Neuronal stem cell (in vitro differentiated cells): ENCODE results near the gene LLGL2.

ENCODE experiments used
- DNase-seq: peaks from one replicate; pipeline ENCODE4 v3.0.0-alpha.2; 2013; ENCODE audit warnings: low spot score
- H2AFZ ChIP-seq: one replicate; pipeline ENCODE4 v1.6.1; 2013; ENCODE audit warnings: mild to moderate bottlenecking, low read length, inconsistent platforms
- H2AK5ac ChIP-seq: 2 replicates; pipeline ENCODE4 v1.6.1; 2013; ENCODE audit warnings: low read depth, mild to moderate bottlenecking, inconsistent platforms, low read length, moderate library complexity, mixed read lengths
- H2BK120ac ChIP-seq: 2 replicates; pipeline ENCODE4 v1.6.1; 2013; ENCODE audit warnings: low read depth, mild to moderate bottlenecking, inconsistent platforms, low read length, moderate library complexity, mixed read lengths
- H2BK12ac ChIP-seq: one replicate; pipeline ENCODE4 v1.6.1; 2013; ENCODE audit warnings: low read length, inconsistent platforms
- H2BK15ac ChIP-seq: 2 replicates; pipeline ENCODE4 v1.6.1; 2013; ENCODE audit warnings: mild to moderate bottlenecking, low read length, inconsistent platforms, mixed read lengths
- H2BK5ac ChIP-seq: one replicate; pipeline ENCODE4 v1.6.1; 2013; ENCODE audit warnings: inconsistent platforms, mild to moderate bottlenecking, low read length, moderate library complexity
- H3K14ac ChIP-seq: one replicate; pipeline ENCODE4 v1.6.1; 2013; ENCODE audit warnings: low read length, inconsistent platforms
- H3K18ac ChIP-seq: 2 replicates; pipeline ENCODE4 v1.6.1; 2013; ENCODE audit warnings: low read length, inconsistent platforms
- H3K23ac ChIP-seq: 2 replicates; pipeline ENCODE4 v1.6.1; 2013; ENCODE audit warnings: low read depth, mild to moderate bottlenecking, mixed read lengths, low read length, inconsistent platforms; ENCODE audit not compliant: poor library complexity
- H3K27ac ChIP-seq: replicated peaks from 3 replicates; pipeline ENCODE4 v1.5.1; 2013; ENCODE audit warnings: low read length, inconsistent platforms
- H3K27me3 ChIP-seq, 3 experiments: 2 replicates each; pipeline ENCODE4 v1.6.1; 2013; ENCODE audit warnings: low read length in 3 of 3, mild to moderate bottlenecking in 2 of 3, inconsistent platforms in 1 of 3, low read depth in 1 of 3, mixed read lengths in 1 of 3, moderate library complexity in 1 of 3; ENCODE audit not compliant: control insufficient read depth in 3 of 3, insufficient read depth in 3 of 3
- H3K36me3 ChIP-seq, 2 donors: replicated peaks in 1 of 2; 2 replicates each; pipeline ENCODE4 v1.6.1; 2013; ENCODE audit warnings: low read length in 2 of 2; ENCODE audit not compliant: control insufficient read depth in 2 of 2, insufficient read depth in 2 of 2
- H3K4ac ChIP-seq: 2 replicates; pipeline ENCODE4 v1.6.1; 2013; ENCODE audit warnings: inconsistent platforms, mild to moderate bottlenecking, low read length, moderate library complexity
- H3K4me1 ChIP-seq, 2 donors: 1 replicate in 1 of 2; 2 replicates in 1 of 2; pipeline ENCODE4 v1.6.1; 2013; ENCODE audit warnings: low read length in 2 of 2, low read depth in 1 of 2; ENCODE audit not compliant: control insufficient read depth in 2 of 2, insufficient read depth in 1 of 2
- H3K4me2 ChIP-seq: one replicate; pipeline ENCODE4 v1.6.1; 2013; ENCODE audit warnings: mild to moderate bottlenecking, low read length, inconsistent platforms; ENCODE audit not compliant: insufficient read depth, poor library complexity, severe bottlenecking
- H3K4me3 ChIP-seq, 2 donors: 2 replicates each; pipeline ENCODE4 v1.5.1; 2013; ENCODE audit warnings: low read length in 2 of 2, mild to moderate bottlenecking in 2 of 2, inconsistent platforms in 1 of 2, moderate library complexity in 1 of 2
- H3K79me1 ChIP-seq: one replicate; pipeline ENCODE4 v1.6.1; 2013; ENCODE audit warnings: low read depth, mild to moderate bottlenecking, inconsistent platforms, low read length, moderate library complexity
- H3K9ac ChIP-seq: one replicate; pipeline ENCODE4 v1.6.1; 2013; ENCODE audit warnings: mild to moderate bottlenecking, low read depth, low read length, inconsistent platforms; ENCODE audit not compliant: poor library complexity
- H3K9me3 ChIP-seq, 2 donors: replicated peaks in 1 of 2; 2 replicates each; pipeline versions ENCODE3 to v1.6.1; 2013; ENCODE audit warnings: low read length in 2 of 2, mild to moderate bottlenecking in 2 of 2, inconsistent platforms in 1 of 2, low read depth in 1 of 2, mixed read lengths in 1 of 2, moderate library complexity in 1 of 2; ENCODE audit not compliant: control insufficient read depth in 2 of 2, insufficient read depth in 1 of 2
- H4K8ac ChIP-seq: one replicate; pipeline ENCODE4 v1.6.1; 2013; ENCODE audit warnings: low read depth, mild to moderate bottlenecking, inconsistent platforms, low read length, moderate library complexity
- H4K91ac ChIP-seq: one replicate; pipeline ENCODE4 v1.6.1; 2013; ENCODE audit warnings: low read length, low read depth, mild to moderate bottlenecking, inconsistent platforms; ENCODE audit not compliant: poor library complexity
- WGBS, 2 donors: extraction: QIAGEN DNeasy Blood & Tissue Kit; methylation state at CpG; one replicate each; pipeline ENCODE4 v1.1.7; 2013; ENCODE audit warnings: missing lambda C conversion rate in 2 of 2, mixed read lengths in 1 of 2; ENCODE audit not compliant: insufficient read length in 2 of 2, insufficient replicate concordance in 1 of 2; ENCODE audit errors: extremely low coverage in 2 of 2; 5-methylcytosine and 5-hydroxymethylcytosine counted together

LLGL2 gene

DNA sequence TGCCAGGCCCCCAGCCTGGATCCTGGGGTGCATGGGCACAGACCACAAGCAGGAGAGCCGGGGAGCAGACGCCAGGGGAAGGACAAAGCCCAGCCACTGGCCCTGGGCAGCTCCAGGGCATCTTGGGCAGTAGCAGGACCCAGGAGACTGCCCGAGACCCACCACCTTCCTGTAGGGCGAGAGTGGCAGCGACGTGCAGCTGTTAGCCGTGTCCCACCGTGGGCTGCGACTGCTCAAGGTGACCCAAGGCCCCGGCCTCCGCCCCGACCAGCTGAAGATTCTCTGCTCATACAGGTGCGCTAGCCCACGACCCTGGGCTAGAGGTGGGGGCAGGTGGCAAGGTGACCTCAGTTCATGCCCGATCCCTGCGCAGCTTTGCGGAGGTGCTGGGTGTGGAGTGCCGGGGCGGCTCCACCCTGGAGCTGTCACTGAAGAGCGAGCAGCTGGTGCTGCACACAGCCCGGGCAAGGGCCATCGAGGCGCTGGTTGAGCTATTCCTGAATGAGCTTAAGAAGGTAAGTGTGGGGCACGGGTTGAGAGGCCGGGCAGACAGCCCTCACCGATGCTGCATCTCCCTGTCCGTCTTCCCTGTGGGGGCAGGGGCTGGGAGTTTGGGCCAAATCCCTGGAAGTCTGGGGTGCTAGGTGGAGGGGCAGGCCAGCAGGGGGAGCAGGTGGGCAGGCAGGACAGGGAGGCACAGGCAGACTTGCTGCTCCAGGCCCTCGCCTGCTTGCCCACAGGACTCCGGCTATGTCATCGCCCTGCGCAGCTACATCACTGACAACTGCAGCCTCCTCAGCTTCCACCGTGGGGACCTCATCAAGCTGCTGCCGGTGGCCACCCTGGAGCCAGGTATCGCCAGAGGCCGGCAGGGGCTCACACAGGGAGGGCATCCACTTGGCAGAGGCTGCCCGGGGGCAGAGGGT is 94.3 kb downstream of the LLGL2 start:
- H3K4me1 ChIP-seq, result peaks cover 6 to 11% of the 10 kb centered on the region in 2 donors
- H3K9me3 ChIP-seq, result no peaks in the 10 kb centered on the region
- H3K27ac ChIP-seq, result no peak overlapping the region
- H3K4ac ChIP-seq, result peak overlapping the region; percentile 17
- DNase-seq, result peak; percentile 46
- no peaks in the 10 kb centered on the region for H3K36me3 ChIP-seq
- peaks cover 0 to 3% (median 0%) of the 10 kb centered on the region in 3 experiments for H3K27me3 ChIP-seq
- no peak overlapping the region for H3K4me2 ChIP-seq
- peak overlapping the region; percentile 82 for H2AK5ac ChIP-seq
- H3K23ac ChIP-seq, result peak overlapping the region; percentile 5
- H3K79me1 ChIP-seq, result peaks cover 2% of the 10 kb centered on the region
- peak overlapping the region; percentile 63 for H2BK120ac ChIP-seq
- no CpG with 5 or more reads among the region's 36 CpGs for WGBS, 2 donors
- peak overlapping the region; percentile 45 for H2AFZ ChIP-seq
- H2BK15ac ChIP-seq, result peak overlapping the region; percentile 45
- H3K14ac ChIP-seq, result peak overlapping the region; percentile 11
- H2BK5ac ChIP-seq, result no peak overlapping the region
- H2BK12ac ChIP-seq, result peak overlapping the region; percentile 33
- peak overlapping the region; percentile 72 for H3K9ac ChIP-seq
- peak overlapping the region; percentile 89 for H4K8ac ChIP-seq
- H4K91ac ChIP-seq, result peak overlapping the region; percentile 11
- H3K18ac ChIP-seq, result peak overlapping the region; percentile 74
- no peak overlapping the region for H3K4me3 ChIP-seq

DNA sequence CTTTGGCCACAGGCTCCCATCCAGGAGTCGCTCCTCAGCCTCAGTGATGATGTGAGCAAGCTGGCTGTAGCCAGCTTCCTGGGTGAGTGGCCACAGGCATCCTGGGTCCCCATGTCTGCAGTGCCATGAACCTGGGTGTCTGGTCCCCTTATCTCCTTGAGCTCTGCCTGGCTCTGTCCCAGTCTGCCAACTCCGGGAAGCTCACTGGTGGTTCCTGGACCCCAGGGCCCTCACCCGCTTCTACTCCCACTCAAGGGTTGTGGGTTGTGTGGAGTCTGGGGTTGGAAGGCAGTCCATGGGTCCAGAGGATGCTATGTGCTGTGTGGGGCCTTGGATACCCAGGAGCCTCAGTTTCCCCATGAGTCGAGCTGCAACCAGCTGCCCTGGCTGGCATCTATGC is 96.0 kb downstream of the LLGL2 start:
- WGBS, 2 donors, result no CpG with 5 or more reads among the region's 4 CpGs
- H2AFZ ChIP-seq, result no peak overlapping the region
- no peaks in the 10 kb centered on the region for H3K9me3 ChIP-seq
- H3K4me2 ChIP-seq, result no peak overlapping the region
- no peak overlapping the region for H2BK120ac ChIP-seq
- peak overlapping the region; percentile 82 for H2AK5ac ChIP-seq
- H2BK12ac ChIP-seq, result no peak overlapping the region
- H3K9ac ChIP-seq, result no peak overlapping the region
- no peak overlapping the region for H3K4me3 ChIP-seq
- peak overlapping the region; percentile 78 for H4K8ac ChIP-seq
- peaks cover 6 to 8% of the 10 kb centered on the region in 2 donors for H3K4me1 ChIP-seq
- H3K27me3 ChIP-seq, result peaks cover 0 to 3% (median 0%) of the 10 kb centered on the region in 3 experiments
- H2BK15ac ChIP-seq, result no peak overlapping the region
- no peak overlapping the region for H3K23ac ChIP-seq
- H3K27ac ChIP-seq, result no peak overlapping the region
- H2BK5ac ChIP-seq, result no peak overlapping the region
- no peak overlapping the region for H4K91ac ChIP-seq
- no peak overlapping the region for H3K18ac ChIP-seq
- DNase-seq, result no peak
- H3K36me3 ChIP-seq, result peaks cover 0 to 3% of the 10 kb centered on the region in 2 donors
- H3K14ac ChIP-seq, result no peak overlapping the region
- no peak overlapping the region for H3K4ac ChIP-seq
- peaks cover 2% of the 10 kb centered on the region for H3K79me1 ChIP-seq

DNA sequence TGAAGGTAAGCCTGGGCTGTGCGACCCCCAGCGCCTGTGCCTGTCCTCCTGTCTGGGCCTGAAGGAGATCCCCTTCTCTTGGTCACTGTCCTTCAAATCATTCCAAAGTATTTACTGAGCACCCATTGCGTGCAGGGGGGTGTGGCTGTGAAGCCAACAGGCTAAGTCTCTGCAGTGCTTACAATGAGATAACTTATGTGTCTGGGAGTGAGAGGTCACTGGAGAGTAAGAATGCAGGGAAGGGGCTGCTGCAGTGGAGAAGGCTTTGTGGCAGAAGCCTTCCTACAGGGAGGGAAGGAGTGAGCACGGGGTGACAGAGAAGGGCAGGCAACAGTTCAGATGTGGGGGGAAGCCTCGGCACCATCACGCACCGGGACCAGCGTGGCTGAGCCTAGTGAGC is 96.6 kb downstream of the LLGL2 start:
- Histone ChIP-seq H3K9ac (peak overlapping the region; percentile 73), H3K79me1 (peaks cover 2% of the 10 kb centered on the region), H2BK12ac (no peak overlapping the region), H3K14ac (no peak overlapping the region), H3K4me3 (no peak overlapping the region), H3K27ac (no peak overlapping the region), H3K18ac (peak overlapping the region; percentile 40), H4K91ac (no peak overlapping the region), H4K8ac (no peak overlapping the region), H3K27me3 (peaks cover 0 to 3% (median 0%) of the 10 kb centered on the region in 3 experiments), H3K4me2 (no peak overlapping the region), H3K4ac (no peak overlapping the region), H3K36me3 (peaks cover 0 to 5% of the 10 kb centered on the region in 2 donors), H2BK5ac (no peak overlapping the region), H3K23ac (peak overlapping the region; percentile 69), H2AK5ac (no peak overlapping the region), H3K9me3 (no peaks in the 10 kb centered on the region), H2BK120ac (no peak overlapping the region), H2BK15ac (no peak overlapping the region), H3K4me1 (peaks cover 6 to 8% of the 10 kb centered on the region in 2 donors), H2AFZ (no peak overlapping the region)
- WGBS, 2 donors, result no CpG with 5 or more reads among the region's 8 CpGs
- no peak for DNase-seq

DNA sequence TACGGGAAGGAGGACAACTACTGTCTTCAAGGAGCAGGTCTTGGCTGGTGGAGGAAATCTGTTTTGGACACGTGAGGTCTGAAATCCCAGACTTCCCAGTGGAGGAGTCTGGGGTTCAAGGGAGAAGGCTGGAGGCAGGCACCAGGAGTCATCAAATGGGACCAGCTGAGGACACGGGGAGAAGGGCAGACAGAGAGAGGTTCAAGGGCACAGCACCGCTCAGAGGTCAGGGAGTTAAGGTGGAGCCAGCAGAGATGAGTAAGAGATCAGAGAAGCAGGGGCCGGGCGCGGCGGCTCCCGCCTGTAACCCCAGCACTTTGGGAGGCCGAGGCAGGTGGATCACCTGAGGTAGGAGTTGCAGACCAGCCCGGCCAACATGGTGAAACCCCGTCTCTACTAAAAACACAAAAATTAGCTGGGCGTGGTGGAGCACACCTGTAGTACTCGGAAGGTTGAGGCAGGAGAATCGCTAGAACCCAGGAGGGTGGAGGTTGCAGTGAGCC is 97.3 kb downstream of the LLGL2 start:
- DNase-seq, result no peak
- Histone ChIP-seq H3K27me3 (peaks cover 0 to 3% (median 0%) of the 10 kb centered on the region in 3 experiments), H3K14ac (no peak overlapping the region), H2AK5ac (no peak overlapping the region), H2BK15ac (peak overlapping the region; percentile 49), H2AFZ (no peak overlapping the region), H3K9ac (no peak overlapping the region), H3K9me3 (no peaks in the 10 kb centered on the region), H3K27ac (no peak overlapping the region), H2BK5ac (no peak overlapping the region), H2BK120ac (no peak overlapping the region), H4K91ac (no peak overlapping the region), H3K4me1 (peaks cover 6 to 8% of the 10 kb centered on the region in 2 donors), H3K4me3 (no peak overlapping the region), H4K8ac (no peak overlapping the region), H3K4ac (no peak overlapping the region), H3K23ac (no peak overlapping the region), H3K4me2 (no peak overlapping the region), H3K79me1 (peaks cover 2% of the 10 kb centered on the region), H2BK12ac (no peak overlapping the region), H3K18ac (no peak overlapping the region), H3K36me3 (peaks cover 0 to 7% of the 10 kb centered on the region in 2 donors)
- WGBS, 2 donors, result no CpG with 5 or more reads among the region's 15 CpGs
